SK-N-SH treated with all-trans-retinoic acid at 6 μM for 48 hours (cell line): Measurements from ENCODE around the gene DNAH8.

Source experiments
- ISL1 ChIP-seq: fragments of 250-450 bp; sonication (Bioruptor Pico); IDR thresholded peaks from 2 replicates; pipeline ENCODE4 v2.1.2; 2022; ENCODE audit warnings: mild to moderate bottlenecking, moderate library complexity
- PATZ1 ChIP-seq: fragments of 250-450 bp; sonication (Bioruptor Pico); IDR thresholded peaks from 2 replicates; pipeline ENCODE4 v1.8.0; 2020; ENCODE audit warnings: mild to moderate bottlenecking, moderate library complexity, borderline replicate concordance
- TCF4 ChIP-seq: fragments of 250-450 bp; sonication (Bioruptor Pico); IDR thresholded peaks from 2 replicates; pipeline ENCODE4 v1.8.0; 2021; ENCODE audit warnings: mild to moderate bottlenecking, moderate library complexity, borderline replicate concordance
- TSHZ2 ChIP-seq: fragments of 250-450 bp; sonication (Bioruptor Pico); IDR thresholded peaks from 2 replicates; pipeline ENCODE4 v1.5.0; 2020; ENCODE audit warnings: mild to moderate bottlenecking, moderate library complexity
- ZFP3 ChIP-seq: fragments of 250-450 bp; sonication (Bioruptor Pico); IDR thresholded peaks from 2 replicates; pipeline ENCODE4 v1.5.0; 2020; ENCODE audit warnings: mild to moderate bottlenecking, moderate library complexity
- ZFP30 ChIP-seq: fragments of 450-650 bp; formaldehyde crosslinking; IDR thresholded peaks from 2 replicates; pipeline ENCODE4 v1.5.0; 2022; ENCODE audit warnings: mild to moderate bottlenecking, moderate library complexity
- ZNF565 ChIP-seq: fragments of 450-650 bp; formaldehyde crosslinking; conservative IDR thresholded peaks from 2 replicates; pipeline ENCODE4 v1.5.0; 2020; ENCODE audit warnings: low read depth, mild to moderate bottlenecking, moderate library complexity

- no peak for TF ChIP-seq TSHZ2 (CRISPR knock-in tag)
- no peak for TF ChIP-seq ZFP3 (CRISPR knock-in tag)
- no peak for TF ChIP-seq PATZ1 (CRISPR knock-in tag)
- TF ChIP-seq ZFP30, result no peak
- TF ChIP-seq ISL1, result no peak
- TF ChIP-seq ZNF565 (CRISPR knock-in tag), result no peak
- no peak for TF ChIP-seq TCF4
These were observed 40.1 kb downstream of the DNAH8 start for GRCh38 chr6:38755207-38755606.
